ACC112 (cell line): ENCODE results near the gene TNS1.

Experiments used
- H2AFZ ChIP-seq: fragments of 200-600 bp; sonication (generic); one replicate; pipeline ENCODE4 v1.6.0; 2017; ENCODE audit warnings: antibody characterized with exemption, low read length; ENCODE audit not compliant: unreplicated experiment
- H3K27ac ChIP-seq: fragments of 200-600 bp; sonication (generic); 2 replicates; pipeline ENCODE4 v1.5.1; 2014; ENCODE audit warnings: low read depth, mild to moderate bottlenecking, antibody characterized with exemption, low read length, moderate library complexity
- H3K27me3 ChIP-seq: fragments of 200-600 bp; sonication (generic); 2 replicates; pipeline ENCODE4 v1.6.1; 2014; ENCODE audit warnings: mild to moderate bottlenecking, antibody characterized with exemption, low read length, moderate library complexity, mixed read lengths; ENCODE audit not compliant: insufficient read depth
- H3K36me3 ChIP-seq: fragments of 200-600 bp; sonication (generic); 2 replicates; pipeline ENCODE4 v1.6.1; 2016; ENCODE audit warnings: mild to moderate bottlenecking, antibody characterized with exemption, low read length, moderate library complexity, mixed read lengths; ENCODE audit not compliant: insufficient read depth
- H3K4me1 ChIP-seq: fragments of 200-600 bp; sonication (generic); one replicate; pipeline ENCODE4 v1.6.1; 2016; ENCODE audit warnings: low read length, mixed read lengths; ENCODE audit not compliant: insufficient read depth, unreplicated experiment, control insufficient read depth
- H3K4me3 ChIP-seq: fragments of 200-600 bp; sonication (generic); 2 replicates; pipeline ENCODE4 v1.5.1; 2014; ENCODE audit warnings: mild to moderate bottlenecking, low read depth, low read length
- H3K79me2 ChIP-seq: fragments of 200-600 bp; sonication (generic); one replicate; pipeline ENCODE4 v1.6.0; 2016; ENCODE audit warnings: low read length; ENCODE audit not compliant: control insufficient read depth, unreplicated experiment, insufficient read depth

Gene TNS1

DNA sequence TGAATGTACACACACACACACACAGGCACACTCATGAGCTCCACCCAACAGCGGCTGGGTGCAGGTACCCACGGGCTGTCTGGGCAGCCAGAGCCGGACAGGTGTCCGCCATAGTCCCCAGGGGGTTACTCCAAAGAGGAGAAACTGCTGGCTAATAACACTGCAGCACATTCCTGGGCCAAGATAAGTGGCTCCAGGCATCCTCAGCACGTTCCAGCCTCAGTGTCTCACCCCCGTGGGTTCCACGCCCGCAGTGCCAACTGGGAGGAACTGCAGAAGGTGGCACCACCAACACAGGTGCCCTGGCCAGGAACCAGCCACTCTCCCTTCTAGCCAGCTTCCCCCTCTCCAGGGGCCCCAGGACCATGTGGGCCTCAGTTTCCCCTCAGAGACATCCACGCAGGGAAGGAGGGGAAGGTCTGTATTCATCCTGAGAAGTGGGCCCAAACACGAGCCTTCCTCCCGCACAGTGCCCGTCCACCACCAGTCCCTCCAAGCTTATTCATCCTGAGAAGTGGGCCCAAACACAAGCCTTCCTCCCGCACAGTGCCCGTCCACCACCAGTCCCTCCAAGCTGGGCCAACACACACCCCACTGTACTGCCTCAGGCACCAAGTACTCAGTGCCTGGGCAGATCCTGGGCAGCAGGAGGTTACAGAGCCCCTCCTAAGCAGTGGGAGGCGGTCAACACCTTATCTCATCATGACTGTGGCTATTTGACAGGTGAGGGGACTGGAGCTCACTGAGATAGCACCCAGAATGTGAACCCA lies 47.6 kb downstream of the TNS1 start:
- no peaks in the 10 kb centered on the region for H3K36me3 ChIP-seq
- H3K79me2 ChIP-seq = peaks cover 6% of the 10 kb centered on the region
- H3K4me1 ChIP-seq = peaks cover 31% of the 10 kb centered on the region
- H3K27ac ChIP-seq = no peak overlapping the region
- H3K4me3 ChIP-seq = no peak overlapping the region
- H3K27me3 ChIP-seq = no peaks in the 10 kb centered on the region
- no peak overlapping the region for H2AFZ ChIP-seq

DNA sequence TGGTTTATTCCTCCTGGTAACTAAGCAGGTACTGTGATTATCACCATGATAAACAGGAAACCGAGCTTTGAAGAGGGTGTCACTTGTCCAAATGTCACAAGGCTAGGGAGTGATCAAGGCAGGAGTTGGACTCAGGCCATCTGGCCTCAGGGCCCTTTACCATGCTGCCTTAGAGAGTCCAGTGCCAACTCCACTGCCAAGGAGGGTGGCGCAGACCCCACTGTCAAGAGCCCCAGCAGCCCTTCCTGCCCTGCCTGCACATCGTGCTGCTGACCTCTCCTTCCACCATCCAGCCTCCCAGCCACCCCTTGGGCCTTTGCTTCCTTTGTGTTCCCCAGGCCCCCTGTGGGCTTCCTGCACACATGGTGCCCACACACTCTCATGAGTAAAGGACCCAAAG lies 48.3 kb downstream of the TNS1 start:
- Histone ChIP-seq H3K27me3 (no peaks in the 10 kb centered on the region), H2AFZ (no peak overlapping the region), H3K4me1 (peaks cover 38% of the 10 kb centered on the region), H3K79me2 (peaks cover 10% of the 10 kb centered on the region), H3K4me3 (no peak overlapping the region), H3K27ac (no peak overlapping the region), H3K36me3 (no peaks in the 10 kb centered on the region)

DNA sequence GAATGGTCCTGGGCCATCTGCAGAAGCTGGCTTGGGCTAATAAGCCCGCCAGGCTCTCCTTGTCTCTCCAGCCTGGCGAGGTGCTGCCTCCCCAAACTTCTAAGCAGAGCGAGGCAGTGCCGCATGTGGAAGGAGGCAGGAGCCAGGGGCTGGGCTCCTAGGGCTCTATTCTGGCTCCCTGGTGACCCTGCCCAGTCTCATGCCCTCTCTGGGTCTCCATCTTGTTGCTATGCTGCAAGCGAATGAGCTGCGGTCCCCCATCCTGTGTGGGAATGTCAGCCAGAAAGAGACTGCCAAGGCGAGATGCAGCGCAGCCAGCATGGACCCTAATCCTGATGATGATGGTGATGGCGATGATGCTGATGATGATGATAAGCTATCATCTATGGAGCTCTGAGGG lies 48.7 kb downstream of the TNS1 start:
- Histone ChIP-seq H3K27ac (no peak overlapping the region), H3K36me3 (no peaks in the 10 kb centered on the region), H3K4me1 (peaks cover 41% of the 10 kb centered on the region), H3K79me2 (peaks cover 14% of the 10 kb centered on the region), H3K4me3 (no peak overlapping the region), H2AFZ (no peak overlapping the region), H3K27me3 (no peaks in the 10 kb centered on the region)

DNA sequence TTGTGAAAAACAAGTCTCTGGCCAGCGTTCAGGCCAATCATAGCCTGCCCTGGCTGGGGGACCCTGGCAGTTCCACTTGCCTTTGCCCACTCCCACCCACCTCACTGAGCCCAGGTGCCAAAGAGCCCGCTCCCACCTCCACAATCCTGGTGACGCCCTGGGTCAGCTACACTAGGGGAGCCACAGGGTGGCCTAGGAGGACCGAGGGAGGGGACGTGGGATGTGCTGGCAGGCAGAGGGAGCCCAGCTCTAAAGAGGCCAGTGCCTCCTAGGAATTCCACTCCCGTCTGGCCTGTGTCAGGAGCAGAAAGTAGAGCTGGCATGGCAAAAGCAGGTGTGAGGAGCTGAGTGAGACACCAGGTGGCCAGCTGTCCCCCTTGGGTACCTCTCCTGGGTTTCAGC lies 49.3 kb downstream of the TNS1 start:
- Histone ChIP-seq H3K4me3 (no peak overlapping the region), H3K36me3 (no peaks in the 10 kb centered on the region), H3K4me1 (peaks cover 41% of the 10 kb centered on the region), H3K27ac (no peak overlapping the region), H2AFZ (no peak overlapping the region), H3K79me2 (peaks cover 19% of the 10 kb centered on the region), H3K27me3 (no peaks in the 10 kb centered on the region)

DNA sequence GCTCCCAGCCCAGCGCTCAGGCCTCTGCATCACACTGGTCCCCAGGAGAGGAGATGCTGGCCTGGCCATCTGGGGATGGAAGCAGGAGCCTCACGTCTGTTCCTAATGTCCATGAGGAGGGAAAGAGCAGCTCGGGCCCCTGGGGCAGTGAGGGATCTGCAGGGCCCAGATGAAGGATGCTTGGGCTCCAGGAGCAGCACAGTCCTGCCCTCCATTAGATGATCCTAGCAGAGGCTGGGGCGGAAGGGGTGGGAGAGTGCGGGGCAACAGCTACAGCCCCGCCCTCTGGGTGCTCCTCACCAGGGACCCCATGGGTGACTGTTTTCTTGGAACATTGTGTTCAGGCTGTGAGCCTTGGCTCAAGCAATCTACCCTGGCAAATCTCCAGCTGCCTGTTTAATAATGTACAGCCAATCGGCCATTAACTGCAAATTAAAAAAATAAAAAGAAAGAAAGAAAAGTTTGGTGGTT lies 49.7 kb downstream of the TNS1 start:
- Histone ChIP-seq H3K4me3 (no peak overlapping the region), H3K27me3 (no peaks in the 10 kb centered on the region), H3K36me3 (no peaks in the 10 kb centered on the region), H3K4me1 (peaks cover 41% of the 10 kb centered on the region), H3K79me2 (peaks cover 19% of the 10 kb centered on the region), H3K27ac (no peak overlapping the region), H2AFZ (no peak overlapping the region)

DNA sequence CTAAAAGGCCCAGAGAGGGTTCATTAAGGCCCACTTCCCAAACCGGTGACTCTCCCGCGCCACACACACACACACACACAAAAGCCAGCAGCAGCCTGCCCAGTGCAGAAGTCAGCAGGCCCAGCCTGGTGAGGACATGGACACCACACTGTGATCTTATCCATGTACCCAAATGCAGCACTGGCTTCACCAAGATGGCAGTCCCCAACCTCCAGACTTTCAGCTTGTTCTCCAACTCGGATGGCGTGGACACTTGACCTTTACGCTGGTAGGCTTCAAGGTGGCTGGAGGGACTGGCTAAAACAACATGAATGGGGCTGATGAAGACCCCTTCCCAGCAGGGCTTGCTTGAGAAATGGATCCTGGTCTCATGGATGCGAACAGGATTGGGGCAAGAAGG lies 50.4 kb downstream of the TNS1 start:
- Histone ChIP-seq H3K4me1 (peaks cover 41% of the 10 kb centered on the region), H3K4me3 (no peak overlapping the region), H3K79me2 (peaks cover 24% of the 10 kb centered on the region), H3K27ac (no peak overlapping the region), H3K27me3 (no peaks in the 10 kb centered on the region), H2AFZ (no peak overlapping the region), H3K36me3 (no peaks in the 10 kb centered on the region)

DNA sequence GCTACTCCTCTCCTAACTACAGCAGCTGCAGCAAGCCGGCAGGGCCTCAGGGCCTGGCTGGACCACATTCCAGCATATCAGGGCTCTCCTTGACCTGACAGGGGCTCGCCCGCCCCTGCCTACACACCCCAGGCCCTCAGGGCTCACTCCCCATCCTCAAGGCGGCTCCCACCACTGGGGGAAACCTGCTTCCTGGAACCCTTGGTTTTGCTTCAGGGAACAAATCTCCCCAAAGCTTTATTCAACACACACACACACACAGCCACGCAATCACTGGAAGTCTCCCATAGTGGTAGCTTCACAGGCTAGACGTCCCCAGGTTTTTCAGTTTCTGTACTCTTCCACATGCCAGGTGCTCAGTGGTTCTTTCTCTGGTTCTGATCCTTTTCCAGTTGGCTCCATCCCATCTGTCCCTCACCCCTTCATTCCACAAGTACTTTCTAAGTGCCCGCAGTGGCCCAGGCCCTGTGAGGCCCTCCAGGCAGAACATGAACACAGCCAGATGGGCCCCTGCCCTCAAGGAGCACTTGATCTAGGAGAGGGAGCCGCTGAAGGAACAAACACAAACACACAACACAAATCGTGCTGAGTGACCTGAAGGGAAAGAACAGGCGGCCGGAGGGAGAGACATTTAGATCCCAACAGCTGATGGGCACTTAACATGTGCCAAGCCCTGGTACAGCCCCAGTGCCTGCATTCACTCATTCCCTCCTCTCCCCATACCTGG lies 51.1 kb downstream of the TNS1 start:
- Histone ChIP-seq H2AFZ (no peak overlapping the region), H3K79me2 (peaks cover 25% of the 10 kb centered on the region), H3K27ac (no peak overlapping the region), H3K36me3 (no peaks in the 10 kb centered on the region), H3K4me3 (no peak overlapping the region), H3K27me3 (no peaks in the 10 kb centered on the region), H3K4me1 (peaks cover 41% of the 10 kb centered on the region)

DNA sequence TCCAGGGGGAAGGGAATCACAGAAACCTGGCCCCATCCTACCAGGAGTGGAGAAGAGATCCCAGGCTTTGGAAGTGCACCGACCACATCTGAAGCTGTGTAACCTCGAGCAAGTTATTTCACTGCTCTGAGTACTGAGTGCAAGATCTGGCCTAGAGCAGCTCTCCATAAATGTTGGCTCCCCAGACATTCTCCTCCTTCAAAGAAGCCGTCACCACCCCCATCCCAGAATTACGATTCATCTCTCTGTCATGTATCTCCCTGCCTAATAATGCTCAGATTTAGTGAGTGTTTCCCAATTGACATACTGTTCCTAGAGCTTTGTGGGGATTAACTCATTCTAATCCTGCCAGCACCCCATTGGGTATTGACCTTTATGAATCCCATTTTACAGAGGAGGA lies 51.7 kb downstream of the TNS1 start:
- no peaks in the 10 kb centered on the region for H3K27me3 ChIP-seq
- H3K27ac ChIP-seq = no peak overlapping the region
- H3K79me2 ChIP-seq = peaks cover 25% of the 10 kb centered on the region
- H3K36me3 ChIP-seq = no peaks in the 10 kb centered on the region
- H3K4me3 ChIP-seq = no peak overlapping the region
- peaks cover 41% of the 10 kb centered on the region for H3K4me1 ChIP-seq
- no peak overlapping the region for H2AFZ ChIP-seq

DNA sequence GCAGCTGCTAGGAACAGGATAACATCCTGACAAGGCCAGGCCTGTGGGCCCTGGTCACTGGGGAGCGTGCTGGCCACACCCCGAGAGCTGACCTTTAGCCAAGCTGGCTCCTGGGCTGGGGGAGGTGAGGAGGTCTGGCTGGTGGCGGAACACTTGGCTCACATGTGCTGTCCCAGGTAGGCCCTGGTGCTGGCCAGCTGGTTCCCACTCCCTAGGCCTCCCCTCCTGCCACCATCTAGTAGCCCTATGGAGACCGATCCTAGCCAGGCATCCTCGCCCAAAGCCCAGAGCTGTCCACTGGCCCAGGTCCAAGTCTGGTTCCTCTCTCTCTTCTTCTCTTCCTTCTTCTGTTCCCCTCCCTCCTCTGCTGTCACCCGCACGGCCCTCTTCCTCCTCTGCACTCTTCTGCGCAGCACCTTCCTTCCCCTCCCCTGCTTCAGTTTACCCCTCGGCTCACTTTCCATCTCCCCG lies 52.4 kb downstream of the TNS1 start:
- no peak overlapping the region for H2AFZ ChIP-seq
- H3K4me1 ChIP-seq = peaks cover 41% of the 10 kb centered on the region
- H3K27me3 ChIP-seq = no peaks in the 10 kb centered on the region
- no peaks in the 10 kb centered on the region for H3K36me3 ChIP-seq
- H3K79me2 ChIP-seq = peaks cover 25% of the 10 kb centered on the region
- H3K27ac ChIP-seq = no peak overlapping the region
- no peak overlapping the region for H3K4me3 ChIP-seq

DNA sequence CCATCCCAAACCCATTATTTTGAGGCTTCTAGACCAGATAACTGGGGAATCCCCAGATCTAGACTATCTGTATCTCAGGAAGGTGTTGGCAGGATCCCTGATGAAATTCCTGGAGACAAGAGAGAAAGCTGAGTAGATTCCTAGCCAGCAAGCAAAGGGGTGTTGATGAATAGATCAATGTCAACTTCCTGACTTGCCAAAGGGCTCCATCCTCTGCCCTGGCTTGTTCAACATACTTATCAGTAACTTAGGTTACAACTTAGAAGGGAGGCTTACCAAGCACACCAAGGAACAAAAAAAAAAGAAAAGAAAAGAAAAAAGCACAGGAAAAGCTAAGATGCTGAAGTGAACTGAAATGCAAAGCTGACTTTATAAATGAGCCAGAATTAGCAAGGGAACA lies 53.3 kb downstream of the TNS1 start:
- no peaks in the 10 kb centered on the region for H3K27me3 ChIP-seq
- no peak overlapping the region for H2AFZ ChIP-seq
- peaks cover 24% of the 10 kb centered on the region for H3K79me2 ChIP-seq
- H3K4me1 ChIP-seq = peaks cover 41% of the 10 kb centered on the region
- no peak overlapping the region for H3K4me3 ChIP-seq
- H3K27ac ChIP-seq = no peak overlapping the region
- no peaks in the 10 kb centered on the region for H3K36me3 ChIP-seq

DNA sequence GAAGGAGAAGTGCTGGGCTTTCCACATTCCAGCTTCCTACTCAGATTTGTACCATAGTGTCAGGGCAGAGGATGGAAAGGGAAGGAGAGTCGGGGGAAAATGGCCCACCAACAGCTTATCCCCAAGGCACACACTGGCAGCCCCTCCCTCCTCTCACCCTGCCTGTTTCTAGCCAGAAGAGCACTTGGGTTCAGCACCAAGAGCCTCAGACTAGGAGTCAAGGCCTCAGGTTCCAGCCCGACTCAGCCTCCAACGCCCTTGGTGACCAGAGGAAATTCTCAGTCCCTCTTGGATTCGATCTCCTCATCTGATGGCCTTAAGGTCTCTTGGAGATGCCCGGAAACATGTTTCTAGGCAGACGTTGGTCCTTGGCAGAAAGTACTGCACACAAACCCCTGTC lies 53.9 kb downstream of the TNS1 start:
- Histone ChIP-seq H3K4me1 (peaks cover 40% of the 10 kb centered on the region), H3K4me3 (no peak overlapping the region), H3K36me3 (no peaks in the 10 kb centered on the region), H2AFZ (no peak overlapping the region), H3K27me3 (no peaks in the 10 kb centered on the region), H3K27ac (no peak overlapping the region), H3K79me2 (peaks cover 21% of the 10 kb centered on the region)
